ENCODE data around the gene SLC38A7.

SLC38A7 gene

DNA sequence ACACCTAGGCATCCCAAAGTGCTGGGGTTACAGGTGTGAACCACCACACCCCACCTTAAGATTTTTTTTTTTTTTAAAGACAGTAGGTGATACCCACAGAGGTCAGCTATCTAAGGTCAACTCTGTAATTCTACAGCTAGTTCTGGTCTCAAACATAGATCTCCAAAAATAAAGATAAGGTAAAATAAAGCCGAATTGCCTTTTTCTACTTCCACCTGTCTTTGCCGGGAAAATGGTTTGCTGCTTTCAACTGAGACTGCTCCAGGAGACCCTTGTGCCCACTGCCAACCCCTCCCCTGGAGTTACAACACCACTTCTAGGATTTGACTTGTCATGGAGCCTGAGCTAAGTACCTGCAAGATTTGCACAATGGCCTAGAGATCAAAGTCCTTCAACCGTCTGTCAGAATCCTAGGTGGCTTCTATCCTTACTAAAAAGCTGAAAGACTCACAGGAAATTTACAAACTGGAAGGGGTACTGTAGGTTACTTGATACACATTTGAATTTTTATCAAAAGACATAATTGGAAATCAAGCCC, 50.2 kb downstream of the SLC38A7 start:
- DNase-seq = no peak

DNA sequence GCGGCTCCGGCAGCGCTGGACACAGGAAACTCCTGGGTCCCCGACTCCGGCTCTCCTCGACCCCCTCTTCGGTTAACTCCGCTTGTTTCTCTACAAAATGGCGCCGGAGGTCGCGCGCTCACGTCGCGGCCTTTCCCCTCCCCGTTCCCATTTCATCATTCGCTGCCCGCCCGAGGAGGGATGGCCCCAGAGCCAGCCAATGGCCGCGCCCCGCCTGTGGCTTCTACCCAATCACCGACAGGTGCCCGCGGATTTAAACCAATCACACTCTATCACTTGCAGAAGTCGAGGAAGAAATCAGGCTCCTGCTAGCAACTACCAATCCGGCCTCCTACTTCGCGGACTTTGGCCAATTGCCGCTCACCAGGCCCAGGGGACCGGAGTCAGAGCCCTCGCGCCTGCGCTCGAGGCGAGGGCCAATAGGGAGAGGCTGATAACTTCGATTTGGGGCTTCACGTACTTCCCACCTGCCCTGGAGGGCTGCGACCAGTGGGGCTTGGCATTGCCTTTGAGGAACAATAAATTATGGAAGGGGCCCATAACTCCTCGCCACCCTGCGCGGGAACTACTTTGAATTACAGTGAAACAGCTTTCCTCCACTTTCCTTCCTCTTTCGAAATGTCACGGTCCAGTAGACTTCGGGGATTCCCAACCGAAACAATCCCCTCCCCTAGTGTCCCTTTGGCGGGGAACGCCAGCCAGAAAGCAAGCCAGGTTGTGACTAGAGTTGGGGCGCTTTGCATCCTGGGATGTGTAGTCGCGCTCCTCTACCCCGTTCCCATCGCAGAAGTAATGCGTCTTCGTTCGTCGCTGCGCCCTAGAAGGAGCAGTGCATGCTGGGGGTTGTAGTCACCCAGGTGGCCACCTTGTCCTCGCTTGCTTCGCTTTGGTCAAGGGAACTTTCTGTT, 54.6 kb downstream of the SLC38A7 start, which contains the start of gene CNOT1:
TSS of gene CNOT1 (minus strand) at position 94 of the 908 bp plus-strand sequence. CDS start 30,489 bp downstream, outside the sequence.
- DNase-seq = peak; percentile 96

DNA sequence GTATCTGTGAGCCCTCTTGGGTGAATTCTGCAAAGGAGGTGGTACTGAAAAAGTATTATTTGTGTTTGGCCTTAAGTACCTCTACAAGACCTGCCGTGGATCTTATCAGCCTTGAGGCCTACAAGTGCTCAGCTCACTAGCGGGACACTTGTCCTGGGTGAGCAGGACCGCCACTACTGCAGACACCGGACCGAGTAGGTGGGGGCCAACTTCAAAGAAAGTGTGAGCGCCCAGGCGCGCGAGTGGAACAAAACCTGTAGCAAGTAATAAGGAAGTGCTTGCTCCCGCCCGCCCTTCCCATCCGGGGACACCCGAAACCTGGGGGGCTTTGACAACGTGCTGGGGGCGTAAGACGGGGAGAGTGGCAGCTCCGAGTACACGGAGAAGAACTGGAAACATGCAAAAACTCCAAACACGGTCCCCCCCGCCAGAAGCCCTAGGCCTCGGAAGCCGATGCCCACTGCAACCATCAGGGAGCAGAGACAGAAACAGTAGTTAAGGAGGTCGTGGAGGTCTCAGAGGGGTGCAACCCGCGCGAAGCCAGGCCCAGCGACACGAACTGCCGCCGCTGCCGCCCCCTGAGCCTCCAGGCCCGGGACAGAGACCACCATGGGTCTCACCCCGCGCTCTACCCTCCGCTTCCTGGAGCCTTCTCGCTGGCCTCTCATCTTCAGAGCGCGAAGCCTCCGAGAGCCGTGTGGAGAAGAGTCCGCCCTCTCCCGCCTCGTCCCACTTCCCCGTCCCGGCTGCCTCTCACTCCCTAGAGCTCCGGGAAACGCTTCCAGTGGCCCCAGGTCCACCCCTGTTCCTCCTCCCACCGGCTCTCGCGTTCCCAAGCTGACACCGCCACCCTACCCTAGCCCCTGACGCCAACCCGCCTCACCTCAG, 55.5 kb downstream of the SLC38A7 start:
- DNase-seq = peak; percentile 49

DNA sequence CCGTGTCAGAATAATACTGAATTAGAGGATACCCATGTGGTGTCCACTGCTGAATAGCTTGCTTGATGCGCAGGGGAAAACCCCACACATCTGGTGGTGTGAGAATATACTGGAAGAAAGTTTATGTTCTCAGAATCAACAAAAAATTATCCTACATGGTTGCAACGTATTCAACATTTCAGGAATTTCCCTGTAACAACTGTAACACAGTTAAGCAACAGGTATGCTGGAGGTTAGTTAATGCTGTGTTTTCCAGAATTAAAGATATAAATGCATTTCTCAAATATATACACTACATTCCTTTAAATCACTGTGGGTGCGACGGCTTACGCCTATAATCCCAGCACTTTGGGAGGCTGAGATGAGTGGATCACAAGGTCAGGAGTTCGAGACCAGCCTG, 60.4 kb downstream of the SLC38A7 start:
- no peak for DNase-seq

DNA sequence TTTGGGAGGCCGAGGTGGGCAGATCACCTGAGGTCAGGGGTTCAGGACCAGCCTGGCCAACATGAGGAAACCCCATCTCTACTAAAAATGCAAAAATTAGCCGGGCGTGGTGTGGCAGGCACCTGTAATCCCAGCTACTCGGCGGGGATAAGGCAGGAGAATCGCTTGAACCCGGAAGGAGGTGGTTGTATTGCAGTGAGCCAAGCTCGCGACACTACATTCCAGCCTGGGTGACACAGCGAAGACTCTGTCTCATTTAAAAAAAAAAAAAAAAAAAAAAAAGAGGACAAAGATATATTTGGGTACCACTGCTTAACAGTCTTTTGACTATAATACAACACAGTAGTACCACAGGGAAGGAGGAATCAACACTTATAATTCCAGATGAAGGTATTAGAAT, 64.2 kb downstream of the SLC38A7 start:
- no peak for DNase-seq

DNA sequence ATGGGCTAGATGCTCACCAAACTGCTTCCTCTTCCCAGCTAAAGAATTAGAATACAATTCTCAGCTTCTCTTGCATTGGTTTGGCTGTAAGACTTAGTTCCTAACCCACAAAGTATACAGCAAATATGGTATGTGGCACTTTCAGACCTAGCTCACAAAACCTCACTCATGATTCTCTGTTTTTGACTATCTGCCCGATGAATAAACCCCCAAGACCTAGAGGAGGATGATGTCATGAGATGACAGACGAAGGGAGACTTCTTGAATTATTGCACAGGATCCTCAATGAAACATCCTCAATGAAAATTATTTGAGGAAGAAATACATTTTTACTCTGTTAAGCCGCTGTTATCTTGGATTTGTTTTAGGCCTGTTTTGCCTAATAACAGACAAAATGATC, 69.3 kb downstream of the SLC38A7 start:
- DNase-seq = no peak

Measured in stimulated activated CD4-positive, alpha-beta T cell treated with anti-CD3 and anti-CD28 coated beads, Interleukin-4, amount 100 ng/mL, for 1 hour (primary cell).